AG04449 (cell line): ENCODE results near the gene ATP8B1.

Source experiments
- CTCF ChIA-PET: fragments of 350-600 bp; formaldehyde crosslinking; extraction: SDS; loops from one replicate; lab custom pipeline; 2021; ENCODE audit warnings: antibody characterized with exemption; lab: Yijun Ruan, JAX
- POLR2A ChIA-PET: fragments of 400-600, 350-600 bp; formaldehyde crosslinking; extraction: SDS; loops from one replicate; lab custom pipeline; 2020; ENCODE audit warnings: antibody characterized with exemption, inconsistent platforms; lab: Yijun Ruan, JAX
- DNase-seq: peaks from one replicate; pipeline ENCODE4 v3.0.0-alpha.2; 2010; ENCODE audit warnings: low read depth, low spot score
- H3K4me3 ChIP-seq: 2 replicates; pipeline ENCODE4 v1.5.1; 2011; ENCODE audit warnings: low read depth, mild to moderate bottlenecking, control low read depth, low read length
- CTCF ChIP-seq: IDR thresholded peaks from one replicate; pipeline ENCODE4 v1.5.1; 2011; ENCODE audit warnings: mild to moderate bottlenecking, moderate library complexity, low read length, control low read depth, inconsistent platforms; ENCODE audit not compliant: insufficient read depth; ENCODE audit errors: missing control alignments

ATP8B1 gene

DNA sequence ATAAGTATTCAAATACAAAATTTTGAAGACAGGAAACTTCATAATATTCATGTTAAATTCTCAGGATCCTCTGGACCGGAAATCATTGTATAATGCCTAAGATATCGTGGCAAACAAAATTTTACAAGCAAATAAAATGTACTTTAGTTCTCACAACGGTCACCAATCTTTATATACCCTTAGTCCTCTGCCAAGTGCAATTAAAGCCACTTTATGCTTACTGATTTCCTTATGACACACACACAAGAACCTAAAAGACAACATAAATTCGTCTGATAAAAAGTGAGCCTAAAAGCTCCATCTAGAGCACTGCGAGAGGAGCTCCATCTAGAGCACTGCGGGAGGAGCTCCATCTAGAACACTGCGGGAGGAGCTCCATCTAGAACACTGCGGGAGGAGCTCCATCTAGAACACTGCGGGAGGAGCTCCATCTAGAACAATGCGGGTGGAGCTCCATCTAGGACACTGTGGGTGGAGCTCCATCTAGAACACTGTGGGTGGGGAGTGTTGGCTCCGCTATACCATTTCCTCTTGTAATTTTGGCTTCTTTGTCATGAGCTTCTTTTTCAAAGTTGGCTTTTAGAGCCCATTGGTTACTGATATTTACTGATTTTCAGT lies 15.9 kb downstream of the ATP8B1 start:
- no peak overlapping the region for H3K4me3 ChIP-seq
- no peak for DNase-seq
- ChIA-PET POLR2A (interaction anchor here (0.7 kb wide), 1 partner anchor 10 kb away, joined by 4 read pairs; no protein-coding TSS in a partner anchor), CTCF (no interaction called here)
- no peak for TF ChIP-seq CTCF

DNA sequence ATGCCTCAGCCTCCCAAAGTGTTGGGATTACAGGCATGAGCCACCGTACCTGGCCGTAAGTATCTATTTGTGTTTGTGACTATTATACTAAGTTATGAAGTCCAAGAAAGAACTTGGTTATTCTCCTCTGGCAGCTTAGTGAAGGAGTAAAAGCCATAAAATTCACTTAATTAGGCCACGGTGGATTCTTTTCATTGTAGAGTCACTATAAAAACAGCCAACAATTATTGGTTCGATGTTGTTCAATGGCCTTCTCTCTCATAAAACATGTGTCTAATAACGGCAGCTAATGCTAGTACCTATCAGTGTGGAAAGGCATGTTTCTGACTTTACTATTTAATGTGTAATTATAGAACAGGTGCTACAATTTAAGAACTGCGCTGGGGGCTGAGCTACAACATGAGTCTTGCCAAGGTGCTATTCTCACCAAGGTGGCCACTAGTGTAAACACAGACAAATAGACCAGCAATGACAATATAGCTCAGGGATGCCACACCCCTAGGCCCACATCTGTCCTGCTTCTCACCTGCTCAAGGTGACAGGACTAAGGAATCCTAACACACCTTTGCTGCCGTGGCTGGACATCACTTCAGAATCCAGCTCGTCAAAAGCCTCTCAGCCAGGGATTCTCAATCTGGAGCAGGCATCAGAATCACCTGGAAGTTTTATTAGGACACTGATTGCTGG lies 17.2 kb downstream of the ATP8B1 start:
- no peak for TF ChIP-seq CTCF
- DNase-seq, result no peak
- POLR2A ChIA-PET, result no interaction called here
- CTCF ChIA-PET, result no interaction called here
- H3K4me3 ChIP-seq, result no peak overlapping the region

GRCh38 chr18:57784801-57785114 lies 18.4 kb downstream of the ATP8B1 start:
- POLR2A ChIA-PET, result no interaction called here
- DNase-seq, result no peak
- CTCF ChIA-PET, result interaction anchor here (1.3 kb wide), 1 partner anchor 16 kb away, joined by 4 read pairs; no protein-coding TSS in a partner anchor
- no peak for TF ChIP-seq CTCF
- no peak overlapping the region for H3K4me3 ChIP-seq

- CTCF ChIA-PET, result interaction anchor here (1.3 kb wide), 1 partner anchor 16 kb away, joined by 4 read pairs; no protein-coding TSS in a partner anchor
Measured at GRCh38 chr18:57784034-57784800, 18.9 kb downstream of the ATP8B1 start.

GRCh38 chr18:57782049-57782448 lies 21.1 kb downstream of the ATP8B1 start:
- ChIA-PET CTCF (interaction anchor here (1.1 to 1.3 kb wide), 2 partner anchors 10 to 77 kb away, joined by 4 to 5 read pairs; no protein-coding TSS in a partner anchor), POLR2A (interaction anchor here (2.1 kb wide), 1 partner anchor 21 kb away, joined by 6 read pairs; the partner anchor contains the start of gene ATP8B1)
- no peak for DNase-seq
- TF ChIP-seq CTCF, result no peak
- H3K4me3 ChIP-seq, result no peak overlapping the region

More at GRCh38 chr18:57784034-57784800, 18.9 kb downstream of the ATP8B1 start:
- TF ChIP-seq CTCF, result no peak
- no peak for DNase-seq
- no peak overlapping the region for H3K4me3 ChIP-seq
- POLR2A ChIA-PET, result interaction anchor here (0.6 to 1.4 kb wide), 2 partner anchors 114 to 1130 kb away, joined by 3 read pairs; no protein-coding TSS in a partner anchor
